DOHH2 (cell line): ENCODE data around the gene LKAAEAR1.
A peak's percentile ranks its signal among the peaks of the same experiment; 100 is the strongest.

Experiments used
- H3F3A ChIP-seq: fragments of 200-600 bp; sonication (generic), shearing (Covaris generic); 2 replicates; pipeline ENCODE4 v1.6.0; 2016; ENCODE audit warnings: antibody characterized with exemption, mild to moderate bottlenecking; ENCODE audit not compliant: control insufficient read depth, insufficient read depth
- H3K27ac ChIP-seq: fragments of 200-600 bp; sonication (generic); 2 replicates; pipeline ENCODE4 v1.5.1; 2014; ENCODE audit warnings: low read depth, mild to moderate bottlenecking, low read length, moderate library complexity
- H3K27me3 ChIP-seq: fragments of 200-600 bp; sonication (generic); 2 replicates; pipeline ENCODE4 v1.6.1; 2014; ENCODE audit warnings: mild to moderate bottlenecking, low read length, mixed read lengths; ENCODE audit not compliant: control insufficient read depth
- H3K36me3 ChIP-seq: fragments of 200-600 bp; sonication (generic); 2 replicates; pipeline ENCODE4 v1.6.1; 2014; ENCODE audit warnings: mild to moderate bottlenecking, low read length, moderate library complexity, mixed read lengths; ENCODE audit not compliant: control insufficient read depth
- H3K4me1 ChIP-seq: fragments of 200-600 bp; sonication (generic); 2 replicates; pipeline ENCODE4 v1.6.1; 2014; ENCODE audit warnings: mild to moderate bottlenecking, low read length, mixed read lengths; ENCODE audit not compliant: control insufficient read depth
- H3K4me2 ChIP-seq: fragments of 200-600 bp; sonication (generic); 2 replicates; pipeline ENCODE4 v1.6.0; 2014; ENCODE audit warnings: mild to moderate bottlenecking, low read length, moderate library complexity
- H3K4me3 ChIP-seq: fragments of 200-600 bp; sonication (generic); 2 replicates; pipeline ENCODE4 v1.5.1; 2014; ENCODE audit warnings: mild to moderate bottlenecking, low read length, mixed read lengths
- H3K79me2 ChIP-seq: fragments of 200-600 bp; sonication (generic); 2 replicates; pipeline ENCODE4 v1.6.1; 2014; ENCODE audit warnings: mild to moderate bottlenecking, low read length, mixed read lengths; ENCODE audit not compliant: control insufficient read depth
- H3K9me2 ChIP-seq: fragments of 200-600 bp; sonication (generic); replicated peaks from 2 replicates; pipeline ENCODE4 v1.6.1; 2014; ENCODE audit warnings: mild to moderate bottlenecking, low read length, mixed read lengths; ENCODE audit not compliant: control insufficient read depth
- H3K9me3 ChIP-seq: fragments of 200-600 bp; sonication (generic); 2 replicates; pipeline ENCODE4 v1.6.1; 2014; ENCODE audit warnings: antibody characterized with exemption, low read length, mixed read lengths; ENCODE audit not compliant: control insufficient read depth, insufficient read depth
- H4K20me1 ChIP-seq: fragments of 200-600 bp; sonication (generic); 2 replicates; pipeline ENCODE4 v1.6.0; 2014; ENCODE audit warnings: low read depth, mild to moderate bottlenecking, antibody characterized with exemption, low read length, moderate library complexity; ENCODE audit not compliant: control insufficient read depth, insufficient read depth
- EZH2phosphoT487 ChIP-seq: fragments of 200-600 bp; sonication (generic); IDR thresholded peaks from 2 replicates; pipeline ENCODE4 v1.6.1; 2017; ENCODE audit warnings: borderline replicate concordance, mild to moderate bottlenecking, antibody characterized with exemption, low read length, moderate library complexity, mixed read lengths
- TF ChIP-seq, protein P1 (sequence below): fragments of 200-600 bp; sonication (generic); IDR thresholded peaks from one replicate; pipeline ENCODE4 v1.5.1; 2014; ENCODE audit warnings: antibody characterized with exemption, mild to moderate bottlenecking, low read depth, low read length; ENCODE audit not compliant: poor library complexity, severe bottlenecking

The LKAAEAR1 gene

GRCh38 chr20:64051033-64051452 lies 33.2 kb downstream of the LKAAEAR1 start:
- H3K4me2 ChIP-seq, result no peak overlapping the region
- H3K9me3 ChIP-seq, result no peaks in the 10 kb centered on the region
- H3K79me2 ChIP-seq, result no peaks in the 10 kb centered on the region
- H3K27ac ChIP-seq, result no peak overlapping the region
- no peaks in the 10 kb centered on the region for H3K36me3 ChIP-seq
- TF ChIP-seq, protein P1, sequence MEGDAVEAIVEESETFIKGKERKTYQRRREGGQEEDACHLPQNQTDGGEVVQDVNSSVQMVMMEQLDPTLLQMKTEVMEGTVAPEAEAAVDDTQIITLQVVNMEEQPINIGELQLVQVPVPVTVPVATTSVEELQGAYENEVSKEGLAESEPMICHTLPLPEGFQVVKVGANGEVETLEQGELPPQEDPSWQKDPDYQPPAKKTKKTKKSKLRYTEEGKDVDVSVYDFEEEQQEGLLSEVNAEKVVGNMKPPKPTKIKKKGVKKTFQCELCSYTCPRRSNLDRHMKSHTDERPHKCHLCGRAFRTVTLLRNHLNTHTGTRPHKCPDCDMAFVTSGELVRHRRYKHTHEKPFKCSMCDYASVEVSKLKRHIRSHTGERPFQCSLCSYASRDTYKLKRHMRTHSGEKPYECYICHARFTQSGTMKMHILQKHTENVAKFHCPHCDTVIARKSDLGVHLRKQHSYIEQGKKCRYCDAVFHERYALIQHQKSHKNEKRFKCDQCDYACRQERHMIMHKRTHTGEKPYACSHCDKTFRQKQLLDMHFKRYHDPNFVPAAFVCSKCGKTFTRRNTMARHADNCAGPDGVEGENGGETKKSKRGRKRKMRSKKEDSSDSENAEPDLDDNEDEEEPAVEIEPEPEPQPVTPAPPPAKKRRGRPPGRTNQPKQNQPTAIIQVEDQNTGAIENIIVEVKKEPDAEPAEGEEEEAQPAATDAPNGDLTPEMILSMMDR, result no peak
- TF ChIP-seq EZH2phosphoT487, result no peak
- no peaks in the 10 kb centered on the region for H4K20me1 ChIP-seq
- H3K27me3 ChIP-seq, result peaks cover 52% of the 10 kb centered on the region
- H3K4me3 ChIP-seq, result no peak overlapping the region
- no peaks in the 10 kb centered on the region for H3K9me2 ChIP-seq
- no peaks in the 10 kb centered on the region for H3F3A ChIP-seq
- H3K4me1 ChIP-seq, result no peaks in the 10 kb centered on the region; the same call in 1 of the 2 replicates

DNA sequence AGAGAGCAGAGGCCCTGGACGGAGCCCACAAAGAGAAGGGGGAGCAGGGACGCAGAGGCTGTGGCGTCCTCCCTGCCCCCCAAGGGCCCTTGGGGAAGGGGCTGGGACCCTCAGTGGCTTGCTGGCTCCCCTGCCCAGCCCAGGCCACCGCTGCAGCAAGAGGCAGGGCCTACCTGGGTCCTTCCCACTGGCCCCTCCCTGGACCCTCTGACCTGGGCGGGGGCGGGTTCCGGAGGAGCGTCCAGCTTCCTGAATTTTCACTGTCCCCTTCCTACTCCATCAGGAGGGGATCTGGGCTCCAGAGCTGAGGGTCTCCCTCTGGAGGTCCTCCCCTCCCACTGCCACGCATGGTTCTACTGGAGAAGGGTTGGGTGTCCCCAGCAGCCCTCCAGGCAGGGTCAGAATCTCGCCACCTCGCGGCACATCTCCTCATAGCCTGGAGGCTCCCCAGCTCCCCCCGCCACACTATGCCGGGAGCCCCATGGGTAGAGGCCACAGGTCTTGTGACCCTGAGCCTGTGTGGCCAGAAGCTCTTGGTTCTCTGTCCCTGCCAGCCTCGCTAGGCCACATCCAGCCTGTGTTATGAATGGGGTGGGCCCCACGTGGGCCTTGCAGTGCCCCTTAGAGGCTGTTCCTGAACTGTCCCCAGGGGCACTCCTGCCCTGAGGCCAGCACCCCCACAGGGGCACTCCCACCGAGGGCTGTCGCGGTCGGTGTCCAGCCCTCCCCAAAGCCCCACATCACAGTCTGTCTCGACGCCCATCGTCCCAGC lies 33.8 kb downstream of the LKAAEAR1 start:
- Histone ChIP-seq H3K4me3 (no peak overlapping the region), H4K20me1 (no peaks in the 10 kb centered on the region), H3K4me1 (no peaks in the 10 kb centered on the region; the same call in 1 of the 2 replicates), H3K9me3 (no peaks in the 10 kb centered on the region), H3F3A (no peaks in the 10 kb centered on the region), H3K79me2 (no peaks in the 10 kb centered on the region), H3K4me2 (no peak overlapping the region), H3K27ac (no peak overlapping the region), H3K36me3 (no peaks in the 10 kb centered on the region), H3K9me2 (no peaks in the 10 kb centered on the region), H3K27me3 (peaks cover 46% of the 10 kb centered on the region)
- TF ChIP-seq, protein P1, result peak; percentile 34
- TF ChIP-seq EZH2phosphoT487, result no peak

- H3K27me3 ChIP-seq, result peaks cover 45% of the 10 kb centered on the region
- H3K79me2 ChIP-seq, result no peaks in the 10 kb centered on the region
- H4K20me1 ChIP-seq, result no peaks in the 10 kb centered on the region
- H3K9me3 ChIP-seq, result no peaks in the 10 kb centered on the region
- no peak overlapping the region for H3K27ac ChIP-seq
- H3K4me2 ChIP-seq, result no peak overlapping the region; the same call in 1 of the 2 replicates
- no peaks in the 10 kb centered on the region for H3K9me2 ChIP-seq
- H3F3A ChIP-seq, result no peaks in the 10 kb centered on the region
- H3K4me1 ChIP-seq, result no peaks in the 10 kb centered on the region; the same call in 1 of the 2 replicates
- H3K4me3 ChIP-seq, result no peak overlapping the region
- peak; percentile 78; the same call in 1 of the 2 replicates for TF ChIP-seq EZH2phosphoT487
- TF ChIP-seq, protein P1, result no peak
- H3K36me3 ChIP-seq, result no peaks in the 10 kb centered on the region
Observed at GRCh38 chr20:64049878-64050260, 34.3 kb downstream of the LKAAEAR1 start.
